ENCODE data around the gene LYPLA2.
"Not testable (repeated sequence)": the region's sequence is repeated elsewhere in the genome, so short reads cannot be mapped to it uniquely, and the experiment has no call there.

The LYPLA2 gene

DNA sequence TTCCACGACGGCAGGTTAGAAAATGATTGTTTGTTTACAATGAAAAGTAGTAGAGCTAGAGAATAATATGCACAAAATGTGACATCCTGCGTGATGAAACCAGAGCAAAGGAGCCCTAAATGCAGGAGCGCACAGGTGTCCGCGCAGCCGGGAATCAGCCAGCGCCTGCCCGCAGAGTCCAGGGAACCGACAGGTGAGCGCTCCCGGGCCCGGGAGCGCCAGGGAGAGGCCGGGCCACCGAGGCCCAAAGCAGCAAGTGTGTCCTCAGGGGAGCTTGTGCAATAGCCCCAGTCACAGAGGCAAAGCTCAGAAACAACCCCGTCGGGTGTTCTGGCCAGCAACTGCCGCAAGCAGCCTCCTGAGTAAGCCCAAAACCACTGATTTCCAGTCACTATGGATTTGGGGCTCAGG lies 10.4 kb downstream of the LYPLA2 start:
- DNase-seq = no peak

DNA sequence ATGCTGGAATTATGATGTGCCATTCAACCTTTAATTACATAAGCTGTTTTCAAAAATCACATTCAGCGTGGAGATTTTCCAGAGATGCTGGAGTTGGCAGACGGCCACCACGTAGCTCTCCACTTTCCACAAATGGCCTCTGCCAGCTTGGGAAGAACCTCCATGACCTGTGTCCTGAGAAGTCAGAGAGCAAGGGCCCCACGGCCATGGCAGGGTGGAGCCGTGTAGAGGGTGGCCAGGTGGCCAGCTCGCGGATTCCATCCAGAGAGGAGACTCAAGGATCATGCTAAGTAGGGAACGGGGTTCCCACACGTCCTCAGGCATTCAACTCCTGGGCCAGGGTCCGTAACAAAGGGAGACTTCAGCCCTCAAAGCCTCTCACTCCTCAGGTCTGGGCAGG lies 10.9 kb downstream of the LYPLA2 start:
- DNase-seq = no peak

DNA sequence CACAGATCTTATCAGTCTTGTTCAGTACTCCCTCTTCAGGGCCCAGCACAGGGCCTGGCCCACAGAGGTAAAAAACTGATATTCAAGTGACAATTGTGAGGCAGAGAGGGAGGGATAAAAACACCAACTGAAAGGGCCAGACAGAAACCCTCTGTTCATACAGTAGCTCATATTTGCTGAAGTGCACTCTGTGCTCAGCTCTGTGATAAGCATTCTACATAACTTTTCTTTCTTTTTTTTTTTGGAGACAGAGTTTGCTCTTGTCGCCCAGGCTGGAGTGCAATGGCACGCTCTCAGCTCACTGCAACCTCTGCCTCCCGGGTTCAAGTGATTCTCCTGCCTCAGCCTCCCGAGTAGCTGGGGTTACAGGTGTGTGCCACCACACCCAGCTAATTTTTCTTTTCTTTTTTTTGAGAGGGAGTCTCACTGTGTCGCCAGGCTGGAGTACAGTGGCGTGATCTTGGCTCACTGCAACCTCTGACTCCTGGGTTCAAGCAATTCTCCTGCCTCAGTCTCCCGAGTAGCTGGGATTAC lies 11.9 kb downstream of the LYPLA2 start:
- not testable (repeated sequence) for DNase-seq

DNA sequence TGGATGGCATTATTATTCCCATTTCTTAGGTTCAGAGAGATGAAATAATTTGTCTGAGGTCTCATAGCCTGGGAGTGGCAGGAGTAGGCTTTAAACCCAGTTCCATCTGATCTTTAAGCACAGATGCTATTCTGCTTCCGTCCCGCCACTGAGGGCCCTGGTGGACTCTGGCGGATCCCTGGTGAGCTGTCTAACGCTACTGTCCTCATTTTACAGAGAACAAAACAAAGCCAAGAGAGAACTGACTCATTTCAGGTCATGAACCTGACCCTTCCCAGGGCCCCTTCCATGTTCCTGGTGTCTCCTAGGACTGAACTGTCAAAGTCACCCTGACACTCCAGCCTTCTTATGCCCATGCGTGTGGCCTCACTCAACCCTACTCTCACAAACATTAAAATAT lies 12.7 kb downstream of the LYPLA2 start:
- DNase-seq = no peak

DNA sequence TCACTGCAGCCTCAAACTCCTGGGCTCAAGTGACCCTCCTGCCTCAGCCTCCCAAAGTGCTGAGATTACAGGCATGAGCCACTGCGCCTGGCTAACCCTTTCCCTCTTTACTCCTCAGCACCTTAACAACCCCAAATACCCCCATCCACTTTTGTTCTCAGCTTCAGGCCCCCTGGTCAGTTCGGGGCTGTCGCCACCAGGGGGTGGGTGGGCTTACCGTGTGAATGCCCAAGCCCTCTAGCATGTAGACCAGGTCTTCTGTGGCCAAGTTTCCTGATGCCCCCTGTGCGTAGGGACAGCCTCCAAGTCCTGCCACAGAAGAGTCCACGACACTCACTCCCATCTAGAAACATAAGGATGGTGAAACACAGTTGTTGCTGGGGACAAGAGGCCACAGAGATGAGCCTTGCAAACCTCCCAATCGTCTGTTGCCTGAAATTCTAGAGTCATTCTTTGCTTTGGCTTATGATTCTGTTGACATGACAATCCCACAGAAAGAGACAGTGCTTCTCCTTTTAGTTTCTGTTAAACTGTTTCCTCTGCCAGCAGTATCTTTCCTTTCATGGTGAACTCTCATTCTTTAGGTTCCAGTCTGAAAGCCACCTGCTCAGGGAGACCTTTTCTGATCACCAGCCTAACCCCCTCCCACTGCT lies 13.4 kb downstream of the LYPLA2 start:
- no peak for DNase-seq

DNA sequence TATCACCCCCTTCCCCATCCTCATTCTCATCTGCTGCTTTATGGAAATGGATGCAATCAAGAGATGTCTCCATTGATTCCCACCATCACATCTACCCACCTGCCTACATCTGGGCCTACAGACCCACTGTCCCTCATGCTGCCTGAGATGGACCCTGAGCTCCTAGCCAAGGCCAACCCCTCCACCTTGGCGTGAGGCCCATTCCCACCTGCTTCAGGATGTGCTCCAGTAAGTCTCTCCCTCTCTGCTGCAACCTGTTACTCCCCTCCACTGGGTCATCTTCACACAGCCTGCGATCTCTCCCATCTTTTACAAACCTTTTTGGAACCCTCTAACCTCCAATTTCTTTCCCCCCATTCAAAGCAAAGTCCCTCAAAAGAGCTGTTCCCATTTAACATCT lies 14.1 kb downstream of the LYPLA2 start:
- DNase-seq = no peak

DNA sequence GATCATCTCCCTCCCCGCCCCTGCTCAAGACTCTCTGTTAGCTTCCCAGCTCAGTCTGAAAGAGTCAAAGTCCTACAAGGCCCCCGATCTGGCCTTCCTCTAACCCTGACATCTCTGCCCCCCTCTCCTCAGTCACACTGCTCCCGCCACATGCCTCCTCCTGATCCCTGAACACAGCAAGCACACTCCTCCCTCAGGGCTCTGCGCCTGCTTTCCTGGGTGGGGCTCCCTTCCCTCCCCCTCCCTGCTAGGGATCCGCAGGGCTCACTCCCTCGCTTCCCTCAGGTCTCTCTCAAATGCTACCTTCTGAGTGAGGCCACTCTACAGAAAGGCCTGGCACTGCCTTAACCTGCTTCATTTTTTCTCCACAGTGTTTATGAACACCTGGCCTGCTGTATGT lies 15.3 kb downstream of the LYPLA2 start:
- no peak for DNase-seq

DNA sequence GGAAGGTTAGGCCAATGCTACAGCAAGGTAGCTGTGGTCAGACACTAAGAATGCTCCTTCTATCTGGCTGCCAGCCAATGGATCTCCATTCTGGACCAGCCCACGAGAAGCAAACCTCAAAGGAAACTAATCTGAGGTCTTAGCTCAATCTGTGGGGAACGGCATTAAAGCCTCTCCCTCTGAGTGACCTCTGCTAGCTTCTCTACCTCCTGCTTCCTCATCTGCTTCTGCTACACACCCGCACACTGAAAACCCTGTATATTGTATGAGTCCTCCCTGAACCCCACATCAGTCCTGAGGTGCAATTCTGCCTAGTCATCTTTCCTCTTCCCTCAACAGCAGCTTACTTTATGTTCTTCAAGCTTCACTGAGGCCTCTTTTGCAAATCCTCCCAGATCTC lies 16.5 kb downstream of the LYPLA2 start:
- no peak for DNase-seq

DNA sequence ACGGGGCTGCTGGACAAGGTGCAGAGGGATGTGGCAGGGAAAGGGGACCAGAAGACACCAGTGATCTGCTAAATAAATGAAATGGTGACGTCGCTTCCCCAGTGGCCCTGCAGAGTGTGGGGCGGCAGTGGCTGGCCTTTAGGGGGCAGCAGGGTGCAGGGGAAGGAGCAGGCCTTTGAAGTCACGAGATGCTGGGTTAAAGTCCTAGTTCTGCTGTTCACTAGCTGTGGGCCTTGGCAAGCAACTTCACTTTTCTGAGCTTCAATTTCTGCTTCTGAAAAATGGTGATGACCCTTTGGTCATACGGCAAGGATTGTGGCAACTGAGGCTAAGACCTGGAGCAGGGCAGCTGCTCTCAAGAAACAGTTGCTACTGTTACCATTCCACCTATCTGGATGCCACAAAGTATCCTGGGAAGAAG lies 18.8 kb downstream of the LYPLA2 start:
- peak; percentile 83 for DNase-seq

DNA sequence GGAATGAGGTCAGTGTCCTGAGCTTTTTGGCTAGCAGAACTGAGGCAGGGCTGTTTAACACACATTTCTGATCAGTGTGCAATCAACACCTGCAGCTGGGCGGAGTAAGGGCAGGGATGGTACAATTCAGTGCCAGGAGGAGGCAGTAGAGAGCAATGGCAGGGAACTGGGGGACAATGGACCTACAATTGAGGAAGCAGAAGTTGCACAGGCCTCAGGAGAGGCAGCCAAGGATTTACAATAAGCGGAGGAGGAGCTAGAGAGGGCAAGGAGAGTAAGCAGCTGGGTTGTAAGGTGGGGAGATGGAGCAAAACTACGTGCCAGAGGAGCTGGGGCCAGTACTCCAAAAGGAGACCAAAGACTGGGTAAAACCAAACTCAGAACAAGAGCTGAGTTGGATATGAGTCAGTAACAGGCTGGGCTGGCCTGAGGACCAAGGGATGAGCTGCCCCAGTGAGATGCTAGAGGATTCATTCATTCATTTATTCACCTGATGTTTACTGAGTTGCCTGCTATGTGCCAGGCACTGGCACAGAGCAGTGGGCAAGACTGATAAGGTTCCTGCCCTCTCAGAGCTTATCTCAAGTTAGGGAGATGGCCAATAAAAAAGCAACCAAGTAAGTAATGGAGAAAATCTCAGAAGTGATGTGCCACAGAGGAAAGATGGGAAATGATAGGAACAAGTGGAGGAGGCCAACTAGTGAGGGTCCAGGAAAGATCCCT lies 20.0 kb downstream of the LYPLA2 start:
- DNase-seq = peak; percentile 60

DNA sequence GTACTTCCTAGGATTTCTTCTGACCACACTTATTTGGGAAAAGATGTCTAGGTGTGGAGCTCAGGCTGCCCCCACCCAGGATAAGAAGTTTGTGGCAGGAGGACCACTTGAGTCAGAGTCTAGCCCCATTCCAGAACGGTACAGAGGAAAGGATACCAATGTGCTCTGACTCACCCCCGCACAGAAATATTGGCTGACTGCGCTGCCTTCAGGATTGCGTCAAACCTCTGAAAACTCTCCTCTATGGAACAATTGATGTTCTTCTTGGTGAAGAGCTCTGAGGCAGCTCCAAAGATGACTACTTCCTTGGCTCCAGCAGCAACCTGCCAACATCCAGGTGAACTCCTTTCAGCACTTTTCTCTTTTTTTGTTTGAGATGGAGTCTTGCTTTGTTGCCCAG lies 23.1 kb downstream of the LYPLA2 start:
- no peak for DNase-seq

DNA sequence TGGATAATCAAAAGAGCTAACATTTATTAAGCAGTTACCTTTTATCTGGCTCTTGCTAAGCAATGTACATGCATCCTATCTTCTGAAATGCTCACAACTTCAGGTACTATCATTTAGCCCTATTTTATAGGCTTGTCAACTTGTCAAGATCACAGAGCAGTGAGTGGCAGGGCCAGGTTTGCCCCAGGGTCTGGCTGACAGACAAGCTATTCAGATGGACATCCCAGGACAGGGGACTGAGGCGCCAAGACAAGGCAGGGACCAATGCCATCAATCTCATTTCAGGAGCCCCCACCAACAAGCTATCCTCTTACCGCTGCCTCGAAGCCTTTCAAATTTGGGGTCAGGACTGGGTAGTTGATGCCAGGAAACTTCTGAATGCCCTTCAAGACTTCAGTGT lies 25.4 kb downstream of the LYPLA2 start:
- no peak for DNase-seq

DNA sequence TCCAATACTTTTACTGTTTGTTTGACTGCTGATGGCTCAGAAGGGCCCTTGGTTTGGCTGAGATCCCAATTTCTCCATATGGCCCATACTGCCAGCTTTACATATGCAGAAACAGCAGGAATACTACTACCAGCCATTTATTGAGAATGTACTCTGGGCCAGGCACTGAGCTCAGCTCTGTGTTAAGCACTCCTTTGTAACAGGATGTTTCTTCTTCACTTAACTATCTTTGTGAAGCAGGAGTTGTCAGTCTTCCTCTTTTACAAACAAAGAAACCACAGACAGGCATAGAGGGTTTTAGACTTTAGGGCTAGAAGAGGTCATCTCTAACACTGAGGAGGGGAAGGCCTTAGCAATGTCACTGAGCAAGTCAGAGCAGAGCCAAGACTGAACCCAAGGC lies 26.0 kb downstream of the LYPLA2 start:
- DNase-seq = no peak

DNA sequence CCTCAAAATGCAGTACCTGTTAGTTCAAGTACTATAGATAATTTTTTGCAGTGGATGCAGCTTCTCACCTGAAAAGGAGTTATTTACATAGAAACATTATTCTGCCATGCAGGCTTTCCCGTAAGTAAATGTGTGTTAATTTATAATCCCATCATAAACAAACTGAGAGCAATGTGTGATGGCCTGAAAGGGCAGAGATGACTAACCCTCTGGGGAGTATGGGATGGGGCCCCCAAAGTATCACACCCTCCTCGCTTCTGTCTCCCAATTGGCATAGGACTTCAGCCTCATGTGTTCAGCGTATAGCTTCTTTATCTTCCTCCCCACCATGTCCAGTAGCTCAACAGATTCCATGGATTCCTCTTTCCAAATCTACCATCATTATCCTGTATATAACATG lies 26.7 kb downstream of the LYPLA2 start:
- no peak for DNase-seq

DNA sequence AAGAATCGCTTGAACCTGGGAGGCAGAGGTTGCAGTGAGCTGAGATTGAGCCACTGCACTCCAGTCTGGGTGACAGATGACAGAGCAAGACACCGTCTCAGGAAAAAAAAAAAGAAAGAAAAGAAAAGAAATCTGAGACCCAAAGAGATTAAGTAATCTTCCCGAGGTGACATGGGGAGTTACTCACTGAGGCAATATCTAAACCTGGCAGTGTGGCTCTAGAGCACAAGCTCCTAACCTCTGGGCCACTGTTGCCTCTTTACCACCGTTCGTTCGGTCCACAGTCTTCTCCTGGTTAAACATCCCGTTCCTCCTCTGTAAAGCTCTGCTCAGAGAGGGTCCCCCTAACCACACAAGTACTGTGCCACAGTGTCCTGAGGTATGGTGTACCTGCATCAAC lies 32.8 kb downstream of the LYPLA2 start:
- DNase-seq = no peak

DNA sequence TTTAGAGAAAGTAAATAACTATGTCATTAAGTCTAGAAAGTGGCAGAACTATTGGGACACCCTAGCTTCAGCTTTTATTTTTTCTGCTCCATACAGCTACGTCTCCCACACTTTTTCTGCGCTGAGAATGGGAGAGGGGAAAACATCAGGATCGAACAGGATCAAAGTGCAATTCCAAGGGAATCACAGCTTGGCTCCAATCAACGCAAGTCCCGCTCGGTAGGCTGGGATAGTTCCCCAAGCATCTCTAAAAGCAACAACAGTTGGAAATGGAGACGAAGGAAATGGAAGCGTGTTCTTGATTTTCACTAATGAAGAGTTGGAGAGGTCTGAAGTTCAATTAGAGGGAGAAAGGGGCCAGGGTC lies 33.7 kb downstream of the LYPLA2 start:
- DNase-seq = no peak

DNA sequence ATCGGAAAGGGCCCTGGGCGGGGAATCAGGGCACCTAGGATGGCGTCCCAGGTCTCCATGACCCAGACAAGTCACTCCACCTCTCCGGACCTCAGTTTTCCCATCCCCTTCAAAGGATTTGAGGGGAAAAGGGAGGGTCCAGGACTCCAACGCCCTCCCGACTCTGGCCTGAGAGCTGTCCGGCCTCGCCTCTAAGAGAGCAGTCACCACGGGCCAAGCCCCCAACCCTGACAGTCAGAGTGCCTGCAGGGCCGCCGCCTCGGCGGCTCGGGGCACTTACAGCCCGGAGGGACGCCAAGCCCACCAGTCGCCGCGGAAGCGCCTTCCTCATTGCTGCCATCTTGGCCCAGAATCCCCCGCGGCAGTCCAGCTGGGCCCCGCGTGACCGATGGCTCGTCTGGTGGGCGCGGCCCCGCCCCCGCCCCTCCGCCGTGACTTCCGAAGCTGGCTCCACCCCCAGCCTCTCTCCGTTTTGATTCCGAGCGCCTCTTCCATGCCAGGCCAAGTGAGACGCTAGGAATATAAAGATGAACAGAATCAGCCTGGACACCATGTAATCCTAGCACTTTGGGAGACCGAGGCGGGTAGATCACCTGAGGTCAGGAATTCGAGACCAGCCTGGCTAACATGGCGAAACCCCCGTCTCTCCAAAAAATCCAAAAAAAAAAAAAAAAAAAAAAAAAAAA lies 34.3 kb downstream of the LYPLA2 start, which contains the start of gene HMGCL:
HMGCL (minus strand) TSS at position 354 of the 686 bp plus-strand sequence; CDS start at position 340, 14 bp downstream.
- peak; percentile 91 for DNase-seq

DNA sequence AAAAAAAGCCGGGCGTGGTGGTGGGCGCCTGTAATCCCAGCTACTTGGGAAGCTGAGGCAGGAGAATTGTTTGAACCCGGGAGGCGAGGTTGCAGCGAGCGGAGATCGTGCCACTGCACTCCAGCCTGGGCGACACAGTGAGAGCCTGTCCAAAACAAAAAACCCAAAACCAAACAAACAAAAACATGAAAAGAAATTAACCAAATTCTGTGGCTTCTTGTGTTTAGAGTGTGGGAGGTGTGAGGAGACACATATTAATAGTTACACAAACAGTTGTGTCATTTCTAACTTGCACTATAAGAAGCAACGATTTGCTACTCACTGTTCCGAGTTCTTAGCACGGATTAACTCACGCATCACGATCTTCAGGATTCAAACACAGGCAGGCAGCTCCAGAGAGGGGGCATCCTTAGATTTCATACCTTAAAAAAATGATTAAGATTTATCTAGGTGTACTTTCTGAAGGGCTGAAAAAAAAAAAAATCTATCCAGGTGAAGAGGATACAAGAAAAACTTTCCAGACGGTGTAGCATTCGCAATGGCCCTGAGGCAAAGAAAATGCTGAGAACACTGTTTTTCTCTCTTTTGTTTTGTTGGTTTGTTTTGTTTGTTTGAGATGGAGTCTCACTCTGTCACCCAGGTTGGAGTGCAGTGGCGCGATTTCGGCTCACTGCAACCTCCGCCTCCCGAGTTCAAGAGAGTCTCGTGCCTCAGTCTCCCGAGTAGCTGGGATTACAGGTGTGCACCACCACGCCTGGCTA lies 35.0 kb downstream of the LYPLA2 start:
- DNase-seq = peak; percentile 23

DNA sequence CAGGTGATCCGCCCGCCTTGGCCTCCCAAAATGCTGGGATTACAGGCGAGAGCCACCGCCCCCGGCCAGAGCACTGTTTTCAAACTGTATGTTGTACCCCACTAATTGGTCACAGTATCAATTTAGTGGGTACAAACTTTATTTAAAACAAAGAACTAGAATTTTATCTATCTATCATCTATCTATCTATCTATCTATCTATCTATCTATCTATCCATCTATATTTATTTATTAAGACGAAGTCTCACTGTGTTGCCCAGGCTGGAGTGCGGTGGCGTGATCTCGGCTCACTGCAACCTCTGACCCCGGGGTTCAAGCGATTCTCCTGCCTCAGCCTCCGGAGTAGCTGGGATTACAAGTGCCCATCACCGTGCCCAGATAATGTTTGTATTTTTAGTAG lies 35.6 kb downstream of the LYPLA2 start:
- not testable (repeated sequence) for DNase-seq

DNA sequence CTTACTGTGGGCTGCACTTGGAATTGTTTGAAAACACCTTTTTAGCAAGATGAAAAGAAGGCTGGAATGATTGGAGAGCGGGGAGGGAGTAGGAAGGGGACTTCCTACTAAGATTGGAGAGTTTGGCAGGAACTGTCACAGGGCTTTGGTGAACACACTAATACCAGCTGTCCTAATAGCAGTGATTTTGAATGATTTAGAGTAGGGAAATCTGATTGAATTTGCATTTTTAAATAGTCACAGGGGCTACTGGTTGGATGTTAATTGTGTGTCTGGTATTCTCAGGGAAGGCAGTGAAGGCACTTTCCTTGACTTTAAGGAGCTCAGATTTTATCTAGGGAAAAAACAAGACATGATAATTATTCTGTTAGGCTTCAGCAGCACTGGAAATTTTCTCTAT lies 36.8 kb downstream of the LYPLA2 start:
- no peak for DNase-seq

DNA sequence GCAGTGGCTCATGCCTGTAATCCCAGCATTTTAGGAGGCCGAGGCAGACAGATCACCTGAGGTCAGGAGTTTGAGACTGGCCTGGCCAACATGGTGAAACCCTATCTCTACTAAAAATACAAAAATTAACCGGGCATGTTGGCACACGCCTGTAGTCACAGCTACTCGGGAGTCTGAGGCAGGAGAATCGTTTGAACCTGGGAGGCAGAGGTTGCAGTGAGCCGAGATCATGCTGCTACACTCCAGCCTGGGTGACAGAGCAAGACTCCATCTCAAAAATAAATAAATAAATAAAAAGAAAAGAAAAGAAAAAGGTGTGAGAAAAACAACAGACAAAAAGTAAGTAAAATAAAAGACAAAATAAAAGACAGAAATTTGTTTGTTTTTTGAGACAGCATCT lies 43.2 kb downstream of the LYPLA2 start:
- not testable (repeated sequence) for DNase-seq

DNA sequence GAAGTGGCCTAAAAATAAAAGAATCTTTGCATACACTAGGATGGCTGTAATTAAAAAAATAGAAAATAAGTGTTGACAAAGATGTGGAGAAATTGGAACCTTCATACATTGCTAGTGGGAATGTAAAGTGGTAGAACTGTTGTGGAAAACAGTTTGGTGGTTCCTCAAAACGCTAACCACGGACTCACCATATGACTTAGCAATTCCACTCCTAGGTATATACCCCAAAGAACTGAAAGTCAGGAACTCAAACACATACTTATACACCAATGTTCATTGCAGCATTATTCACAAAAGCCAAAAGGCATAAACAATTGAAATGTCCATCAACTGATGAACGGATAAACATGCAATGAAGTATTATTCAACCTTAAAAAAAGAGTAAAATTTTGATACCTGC lies 45.1 kb downstream of the LYPLA2 start:
- no peak for DNase-seq

DNA sequence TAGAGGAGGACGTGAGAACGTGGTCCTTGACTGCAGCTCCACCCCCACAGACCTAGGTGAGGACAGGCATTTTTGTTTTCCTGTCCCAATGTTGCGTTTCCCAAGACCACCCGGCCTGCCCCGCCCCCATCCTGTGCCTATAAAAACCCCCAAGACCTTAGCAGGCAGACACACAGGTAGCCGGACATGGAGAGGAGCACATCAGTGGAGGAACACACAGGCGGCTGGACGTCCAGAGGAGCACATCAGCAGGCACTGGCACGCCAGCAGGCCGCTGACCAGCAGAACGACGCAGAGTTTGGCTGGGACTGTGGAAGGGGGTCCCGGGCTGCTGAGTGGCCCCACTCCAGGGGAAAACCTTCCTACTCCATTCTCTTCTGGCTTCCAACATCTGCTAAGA lies 47.0 kb downstream of the LYPLA2 start:
- no peak for DNase-seq

Measured in activated naive CD4-positive, alpha-beta T cell treated with Interleukin-2 at 50 U/mL for 16 hours (primary cell).